ENCODE data around the gene GCDH.

GCDH gene

GRCh38 chr19:12884627-12884925 lies 6.4 kb upstream of the GCDH start:
- Histone ChIP-seq H3K36me3 (ENCODE audit: control insufficient read depth, low read length) (no peaks in the 10 kb centered on the region; the same call in 1 of the 2 replicates), H3K79me2 (ENCODE audit: control insufficient read depth, low read length) (peaks cover 13% of the 10 kb centered on the region), H3F3A (ENCODE audit: control insufficient read depth, insufficient read depth) (no peaks in the 10 kb centered on the region), H3K27ac (ENCODE audit: low read depth, low read length) (peak overlapping the region; percentile 17), H4K20me1 (ENCODE audit: control insufficient read depth, insufficient read depth, low read depth, low read length) (no peaks in the 10 kb centered on the region), H3K4me3 (ENCODE audit: low read length) (peak overlapping the region; percentile 76), H3K4me2 (ENCODE audit: low read length) (peak overlapping the region; percentile 86), H3K9me2 (replicated peaks; ENCODE audit: control insufficient read depth, low read length) (no peaks in the 10 kb centered on the region), H3K27me3 (ENCODE audit: control insufficient read depth, low read length) (peaks cover 6% of the 10 kb centered on the region; the same call in 1 of the 2 replicates), H3K4me1 (ENCODE audit: control insufficient read depth, low read length) (peaks cover 34% of the 10 kb centered on the region), H3K9me3 (ENCODE audit: control insufficient read depth, insufficient read depth, low read length) (peaks cover 12% of the 10 kb centered on the region)
- no peak for TF ChIP-seq CTCF (IDR thresholded peaks at IDR 0.05; ENCODE audit: low read depth, low read length, poor library complexity, severe bottlenecking)
- TF ChIP-seq EZH2phosphoT487 (IDR thresholded peaks at IDR 0.05; ENCODE audit: borderline replicate concordance, low read length) = no peak

- H3K27me3 ChIP-seq (ENCODE audit: control insufficient read depth, low read length) = peaks cover 6% of the 10 kb centered on the region; the same call in 1 of the 2 replicates
- H3K79me2 ChIP-seq (ENCODE audit: control insufficient read depth, low read length) = peaks cover 10% of the 10 kb centered on the region
- H3K9me3 ChIP-seq (ENCODE audit: control insufficient read depth, insufficient read depth, low read length) = peaks cover 12% of the 10 kb centered on the region
- no peaks in the 10 kb centered on the region; the same call in 1 of the 2 replicates for H3K36me3 ChIP-seq (ENCODE audit: control insufficient read depth, low read length)
- peaks cover 36% of the 10 kb centered on the region for H3K4me1 ChIP-seq (ENCODE audit: control insufficient read depth, low read length)
- H3K9me2 ChIP-seq (replicated peaks; ENCODE audit: control insufficient read depth, low read length) = no peaks in the 10 kb centered on the region
- peak overlapping the region; percentile 86 for H3K4me2 ChIP-seq (ENCODE audit: low read length)
- H3K27ac ChIP-seq (ENCODE audit: low read depth, low read length) = peak overlapping the region; percentile 17
- no peaks in the 10 kb centered on the region for H4K20me1 ChIP-seq (ENCODE audit: control insufficient read depth, insufficient read depth, low read depth, low read length)
- H3F3A ChIP-seq (ENCODE audit: control insufficient read depth, insufficient read depth) = no peaks in the 10 kb centered on the region
- H3K4me3 ChIP-seq (ENCODE audit: low read length) = peak overlapping the region; percentile 76
- TF ChIP-seq CTCF (IDR thresholded peaks at IDR 0.05; ENCODE audit: low read depth, low read length, poor library complexity, severe bottlenecking) (peak; percentile 87), EZH2phosphoT487 (IDR thresholded peaks at IDR 0.05; ENCODE audit: borderline replicate concordance, low read length) (no peak)
These were observed 5.8 kb upstream of the GCDH start for GRCh38 chr19:12884926-12885748.

GRCh38 chr19:12885749-12886650 lies 5.0 kb upstream of the GCDH start:
- Histone ChIP-seq H3F3A (ENCODE audit: control insufficient read depth, insufficient read depth) (no peaks in the 10 kb centered on the region), H3K36me3 (ENCODE audit: control insufficient read depth, low read length) (no peaks in the 10 kb centered on the region; the same call in 1 of the 2 replicates), H3K27me3 (ENCODE audit: control insufficient read depth, low read length) (peaks cover 6% of the 10 kb centered on the region; the same call in 1 of the 2 replicates), H4K20me1 (ENCODE audit: control insufficient read depth, insufficient read depth, low read depth, low read length) (no peaks in the 10 kb centered on the region), H3K4me2 (ENCODE audit: low read length) (peak overlapping the region; percentile 86), H3K4me1 (ENCODE audit: control insufficient read depth, low read length) (peaks cover 35% of the 10 kb centered on the region), H3K27ac (ENCODE audit: low read depth, low read length) (no peak overlapping the region), H3K4me3 (ENCODE audit: low read length) (peak overlapping the region; percentile 76), H3K9me3 (ENCODE audit: control insufficient read depth, insufficient read depth, low read length) (peaks cover 12% of the 10 kb centered on the region), H3K9me2 (replicated peaks; ENCODE audit: control insufficient read depth, low read length) (no peaks in the 10 kb centered on the region), H3K79me2 (ENCODE audit: control insufficient read depth, low read length) (peaks cover 2% of the 10 kb centered on the region)
- TF ChIP-seq CTCF (IDR thresholded peaks at IDR 0.05; ENCODE audit: low read depth, low read length, poor library complexity, severe bottlenecking) = peak; percentile 40
- TF ChIP-seq EZH2phosphoT487 (IDR thresholded peaks at IDR 0.05; ENCODE audit: borderline replicate concordance, low read length) = no peak
